Upper lobe of left lung (tissue), 6 donors: Measurements from ENCODE around the gene NUP210L. TPM values are rescaled to one million over a fixed set of nuclear protein-coding genes. Genes with fewer than 3 reads are reported as not detected.

Source experiments
- ATAC-seq, 2 donors: fragments of 200-7000 bp; cut with Tn5 transposase; one replicate each; pipeline ENCODE4 v1.9.1; 2022; ENCODE audit warnings: mild to moderate bottlenecking in 2 of 2, moderate library complexity in 2 of 2; ENCODE audit not compliant: low FRiP score in 2 of 2
- DNase-seq, 2 donors: peaks; one replicate each; pipeline ENCODE4 v3.0.0-alpha.2; 2019 to 2020
- H3K27ac ChIP-seq, 4 donors: fragments of 200-600 bp; sonication (generic); one replicate each; pipeline ENCODE4 v1.5.1; 2016 to 2019
- H3K27me3 ChIP-seq, 4 donors: fragments of 200-600 bp; sonication (generic); one replicate each; pipeline ENCODE4 v1.5.1; 2017 to 2019
- H3K36me3 ChIP-seq, 4 donors: fragments of 200-600 bp; sonication (generic); one replicate each; pipeline ENCODE4 v1.5.1; 2016 to 2019
- H3K4me1 ChIP-seq, 4 donors: fragments of 200-600 bp; sonication (generic); one replicate each; pipeline ENCODE4 v1.5.1; 2018 to 2019
- H3K4me3 ChIP-seq, 4 donors: fragments of 200-600 bp; sonication (generic); one replicate each; pipeline ENCODE4 v1.5.1; 2017 to 2019; ENCODE audit warnings: mild to moderate bottlenecking in 2 of 4, moderate library complexity in 1 of 4
- H3K9me3 ChIP-seq, 4 donors: fragments of 200-600 bp; sonication (generic); one replicate each; pipeline ENCODE4 v1.5.1; 2018 to 2019
- EP300 ChIP-seq, 4 donors: sonication (generic); formaldehyde crosslinking; IDR thresholded peaks; one replicate each; pipeline ENCODE4 v1.5.1; 2017; ENCODE audit warnings: antibody characterized with exemption in 4 of 4, control low read depth in 2 of 4
- POLR2A ChIP-seq, 4 donors: fragments of 450-650 bp; IDR thresholded peaks; one replicate each; pipeline ENCODE4 v1.5.1; 2016 to 2017; ENCODE audit warnings: antibody characterized with exemption in 4 of 4, mild to moderate bottlenecking in 2 of 4
- POLR2AphosphoS5 ChIP-seq, 2 donors: sonication (generic); formaldehyde crosslinking; IDR thresholded peaks; one replicate each; pipeline ENCODE4 v1.5.1; 2017; ENCODE audit warnings: antibody characterized with exemption in 2 of 2
- WGBS, 2 donors: methylation state at CpG; one replicate each; pipeline ENCODE4 v1.1.5; 2017 to 2018; 5-methylcytosine and 5-hydroxymethylcytosine counted together
- total RNA-seq, 6 donors: library from RNA; depleted of rRNA in 4 of 6; stranded (reverse); fragments of >200 nt in 4 of 6; gene quantifications; one replicate each; pipeline versions ENCODE4 v1.1.0 to v1.2.1, GENCODE V29; 2016 to 2021
- TF ChIP-seq, protein P1 (sequence below), 6 experiments: fragments of 450-650 bp in 4 of 6; fragments of 200-600 bp in 2 of 6; sonication (generic) in 2 of 6; IDR thresholded peaks; one replicate each; pipeline ENCODE4 v1.5.1; 2016 to 2019; ENCODE audit warnings: antibody characterized with exemption in 6 of 6
- donor health status: DM: no; HTN: no; CAD: no; lungs with moderate emphysema.
- donor health status: DM: no; HTN: yes; CAD: no; lungs with severe emphysema.

Gene NUP210L
- total RNA-seq, 6 donors from 2014 or later: 0.11 to 0.91 (median 0.30) TPM; not detected in 2

DNA sequence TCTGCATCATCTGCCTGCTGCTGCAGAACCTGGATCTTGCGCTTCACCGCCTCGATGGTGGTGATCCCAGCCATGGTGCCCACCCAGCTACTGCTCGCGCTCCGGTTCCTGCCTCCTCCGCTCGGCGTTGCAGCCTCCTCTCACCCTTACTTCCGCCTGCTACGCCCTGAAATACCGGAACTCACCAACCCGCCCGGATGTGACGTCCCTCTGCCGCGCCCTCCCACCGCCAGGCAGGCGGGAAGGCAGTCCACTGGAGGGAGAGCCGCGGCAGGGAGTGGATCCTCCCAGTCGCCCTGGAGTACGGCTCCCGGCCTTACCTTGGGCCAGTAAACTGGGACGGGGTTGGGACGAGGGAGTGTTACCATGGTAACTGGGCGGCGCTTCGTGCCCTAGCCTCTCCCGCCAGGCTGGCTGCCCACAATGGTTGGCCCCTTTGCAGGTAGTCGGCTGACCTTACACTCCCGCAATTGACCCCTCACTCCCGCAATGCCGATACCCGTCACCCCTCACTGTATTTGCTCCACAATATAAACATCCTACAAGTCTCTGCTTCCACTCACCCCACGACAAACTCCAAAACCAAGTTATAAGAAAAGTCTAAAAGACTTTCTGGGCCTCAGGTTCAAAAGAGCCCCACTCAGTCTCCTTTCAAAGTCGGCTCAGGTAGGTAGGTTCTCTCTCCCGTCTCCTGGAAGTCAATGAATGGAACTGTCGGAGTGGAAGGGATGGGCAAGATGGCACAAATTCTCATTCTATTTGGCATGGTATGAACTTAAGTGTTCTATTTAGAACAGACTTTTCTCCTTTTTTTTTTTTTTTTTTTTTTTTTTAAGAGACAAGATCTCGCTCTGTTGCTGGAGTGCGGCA lies 28.4 kb upstream of the NUP210L start:
- ATAC-seq: peak; percentile 97
- H3K36me3 ChIP-seq: peaks cover 0 to 17% (median 0%) of the 10 kb centered on the region in 4 donors
- 6 to 14% methylated on average over 15 to 35 of the region's 41 CpGs for WGBS, 2 donors

DNA sequence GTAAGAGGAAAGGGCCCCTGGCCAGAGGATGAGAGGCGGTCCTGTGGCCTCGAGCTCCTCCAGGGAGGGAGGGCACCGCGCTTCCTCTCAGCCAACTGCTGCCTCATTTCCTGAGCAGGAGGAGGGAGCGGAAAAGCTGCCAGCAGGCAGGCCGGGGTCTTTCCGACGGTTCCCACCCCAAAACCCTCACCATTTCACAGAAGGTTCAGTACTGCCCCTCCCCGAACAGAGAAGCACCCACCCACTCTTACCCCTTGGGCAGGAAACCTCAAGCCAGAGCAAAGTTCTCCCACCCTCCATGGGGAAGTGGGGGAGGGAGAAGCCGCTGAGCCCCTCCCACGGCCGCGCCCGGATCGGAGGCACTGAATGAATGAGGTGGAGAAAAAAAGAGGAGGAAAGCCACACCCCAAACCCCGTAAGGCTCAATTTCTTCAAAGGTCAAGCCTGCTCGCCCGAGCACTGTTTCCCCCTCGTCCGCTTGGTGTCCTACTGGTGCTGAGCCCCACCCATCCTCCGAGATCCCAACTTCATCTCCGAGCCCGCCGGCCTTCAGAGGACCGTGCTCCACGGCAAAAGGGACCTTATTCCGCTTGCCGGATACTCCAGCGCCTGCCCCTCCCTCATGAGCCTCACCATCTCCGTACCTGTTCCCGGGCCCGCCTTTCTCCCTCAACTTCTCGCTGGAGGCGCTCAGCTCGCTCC lies 27.6 kb upstream of the NUP210L start:
- TF ChIP-seq, protein P1, sequence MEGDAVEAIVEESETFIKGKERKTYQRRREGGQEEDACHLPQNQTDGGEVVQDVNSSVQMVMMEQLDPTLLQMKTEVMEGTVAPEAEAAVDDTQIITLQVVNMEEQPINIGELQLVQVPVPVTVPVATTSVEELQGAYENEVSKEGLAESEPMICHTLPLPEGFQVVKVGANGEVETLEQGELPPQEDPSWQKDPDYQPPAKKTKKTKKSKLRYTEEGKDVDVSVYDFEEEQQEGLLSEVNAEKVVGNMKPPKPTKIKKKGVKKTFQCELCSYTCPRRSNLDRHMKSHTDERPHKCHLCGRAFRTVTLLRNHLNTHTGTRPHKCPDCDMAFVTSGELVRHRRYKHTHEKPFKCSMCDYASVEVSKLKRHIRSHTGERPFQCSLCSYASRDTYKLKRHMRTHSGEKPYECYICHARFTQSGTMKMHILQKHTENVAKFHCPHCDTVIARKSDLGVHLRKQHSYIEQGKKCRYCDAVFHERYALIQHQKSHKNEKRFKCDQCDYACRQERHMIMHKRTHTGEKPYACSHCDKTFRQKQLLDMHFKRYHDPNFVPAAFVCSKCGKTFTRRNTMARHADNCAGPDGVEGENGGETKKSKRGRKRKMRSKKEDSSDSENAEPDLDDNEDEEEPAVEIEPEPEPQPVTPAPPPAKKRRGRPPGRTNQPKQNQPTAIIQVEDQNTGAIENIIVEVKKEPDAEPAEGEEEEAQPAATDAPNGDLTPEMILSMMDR (IDR thresholded peaks at IDR 0.05): peak in 1 of 6 experiments; percentile 12
- peak; percentile 48 to 76 for TF ChIP-seq POLR2AphosphoS5 (IDR thresholded peaks at IDR 0.05)
- TF ChIP-seq POLR2A (IDR thresholded peaks at IDR 0.05): peak in 1 of 4 donors; percentile 48
- TF ChIP-seq EP300 (IDR thresholded peaks at IDR 0.05): no peak
- peak overlapping the region; percentile 90 to 98 (median 94) for H3K27ac ChIP-seq
- peaks cover 0 to 19% (median 0%) of the 10 kb centered on the region in 4 donors for H3K36me3 ChIP-seq
- peak overlapping the region; percentile 76 to 99 (median 90) for H3K4me3 ChIP-seq
- H3K27me3 ChIP-seq: no peaks in the 10 kb centered on the region
- H3K9me3 ChIP-seq: no peaks in the 10 kb centered on the region
- peaks cover 43 to 55% (median 48%) of the 10 kb centered on the region in 4 donors for H3K4me1 ChIP-seq
- WGBS, 2 donors: 0 to 1% methylated on average over 7 to 25 of the region's 35 CpGs
- peak; percentile 93 to 94 for DNase-seq
- ATAC-seq: peak; percentile 84 to 88

More for the DNA sequence above, 28.4 kb upstream of the NUP210L start:
- Histone ChIP-seq H3K27ac (peak overlapping the region; percentile 90 to 98 (median 94)), H3K9me3 (no peaks in the 10 kb centered on the region), H3K27me3 (no peaks in the 10 kb centered on the region), H3K4me3 (peak overlapping the region; percentile 76 to 99 (median 90)), H3K4me1 (peaks cover 35 to 47% (median 40%) of the 10 kb centered on the region in 4 donors)
- TF ChIP-seq POLR2AphosphoS5 (IDR thresholded peaks at IDR 0.05): peak; percentile 100
- TF ChIP-seq POLR2A (IDR thresholded peaks at IDR 0.05): peak; percentile 90 to 100 (median 98)
- TF ChIP-seq EP300 (IDR thresholded peaks at IDR 0.05): peak in 1 of 4 donors; percentile 93
- TF ChIP-seq, protein P1 (IDR thresholded peaks at IDR 0.05): peak in 4 of 6 experiments; percentile 57 to 70 (median 60)
- peak; percentile 98 for DNase-seq

- peak overlapping the region; percentile 90 to 98 (median 94) for H3K27ac ChIP-seq
- 0% methylated on average over 5 to 6 of the region's 6 CpGs for WGBS, 2 donors
- no peaks in the 10 kb centered on the region for H3K27me3 ChIP-seq
- H3K9me3 ChIP-seq: no peaks in the 10 kb centered on the region
- DNase-seq: no peak
- TF ChIP-seq, protein P1 (IDR thresholded peaks at IDR 0.05): no peak
- no peak for TF ChIP-seq POLR2A (IDR thresholded peaks at IDR 0.05)
- no peak for TF ChIP-seq POLR2AphosphoS5 (IDR thresholded peaks at IDR 0.05)
- no peak for TF ChIP-seq EP300 (IDR thresholded peaks at IDR 0.05)
- no peak for ATAC-seq
- H3K4me3 ChIP-seq: peak overlapping the region; percentile 76 to 99 (median 90)
- H3K4me1 ChIP-seq: peaks cover 49 to 60% (median 53%) of the 10 kb centered on the region in 4 donors
- peaks cover 0 to 19% (median 0%) of the 10 kb centered on the region in 4 donors for H3K36me3 ChIP-seq
These were observed 27.1 kb upstream of the NUP210L start for GRCh38 chr1:154181944-154182343.

GRCh38 chr1:154179946-154180687 lies 25.2 kb upstream of the NUP210L start:
- no peaks in the 10 kb centered on the region for H3K9me3 ChIP-seq
- H3K27me3 ChIP-seq: no peaks in the 10 kb centered on the region
- TF ChIP-seq, protein P1 (IDR thresholded peaks at IDR 0.05): no peak
- TF ChIP-seq EP300 (IDR thresholded peaks at IDR 0.05) (no peak), POLR2AphosphoS5 (IDR thresholded peaks at IDR 0.05) (no peak), POLR2A (IDR thresholded peaks at IDR 0.05) (no peak)
- H3K27ac ChIP-seq: peak overlapping the region; percentile 45 to 98 (median 78)
- ATAC-seq (no peak), DNase-seq (peak in 1 of 2 donors; percentile 33)
- H3K4me1 ChIP-seq: peaks cover 65 to 78% (median 71%) of the 10 kb centered on the region in 4 donors
- peak overlapping the region in 2 of 4 donors; percentile 17 to 76 for H3K4me3 ChIP-seq
- 39 to 44% methylated on average over 3 of the region's 3 CpGs for WGBS, 2 donors
- peaks cover 3 to 30% (median 9%) of the 10 kb centered on the region in 4 donors for H3K36me3 ChIP-seq
